Measurements from ENCODE around the gene SUN2.

Gene SUN2

DNA sequence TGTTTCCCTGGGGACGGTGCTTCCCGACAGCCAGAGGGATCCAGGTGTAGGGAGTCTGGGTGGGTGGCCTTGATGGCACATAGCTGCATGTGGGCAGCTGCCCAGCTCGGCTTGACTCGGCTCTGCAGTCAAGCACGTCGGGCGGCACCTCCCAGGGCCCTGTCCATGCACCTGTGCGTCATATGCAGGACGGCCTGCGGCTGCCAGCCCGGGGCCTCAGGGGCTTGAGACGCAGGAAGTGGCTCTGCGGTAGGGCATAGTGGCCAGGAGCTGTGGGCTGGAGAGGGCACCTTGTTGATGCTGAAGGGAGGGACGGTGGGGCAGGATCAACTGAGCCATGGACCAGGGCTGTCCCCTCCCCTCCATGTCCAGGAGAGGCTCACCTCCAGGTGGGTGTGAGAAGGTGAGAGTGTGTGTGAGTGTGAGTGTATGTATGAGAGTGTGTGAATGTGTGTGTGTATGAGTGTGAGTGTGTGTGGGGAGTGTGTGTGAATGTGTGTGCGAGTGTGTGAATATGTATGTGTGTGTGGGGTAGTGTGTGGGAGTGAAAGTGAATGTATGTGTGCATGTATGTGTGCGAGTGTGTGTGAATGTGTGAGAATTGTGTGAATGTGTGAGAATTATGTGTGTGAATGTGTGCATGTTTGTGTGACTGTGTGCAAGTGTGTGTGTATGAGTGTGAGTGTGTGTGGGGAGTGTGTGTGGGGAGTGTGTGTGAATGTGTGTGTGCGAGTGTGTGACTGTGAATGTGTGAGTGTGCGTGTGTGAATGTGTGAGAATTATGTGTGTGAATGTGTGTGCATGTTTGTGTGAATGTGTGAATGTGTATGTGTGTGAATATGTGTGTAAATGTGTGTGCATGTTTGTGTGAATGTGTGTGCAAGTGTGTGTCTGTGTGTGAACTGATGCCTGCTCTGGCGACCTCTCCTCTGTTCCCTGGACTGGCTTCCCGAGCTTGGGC is 5.7 kb upstream of the SUN2 start:
- Histone ChIP-seq H3K36me3 (ENCODE audit: control insufficient read depth in 2 of 2, insufficient read depth in 1 of 2, low read length in 2 of 2) (no peaks in the 10 kb centered on the region), H3K27ac (ENCODE audit: extremely low read depth, low read depth, low read length) (no peak overlapping the region), H3K4me1 (ENCODE audit: control insufficient read depth, insufficient read depth, low read length) (peaks cover 4% of the 10 kb centered on the region), H3K4me3 (ENCODE audit: low read depth, low read length) (no peak overlapping the region), H3K9me3 (ENCODE audit: control insufficient read depth, insufficient read depth, low read depth, low read length) (no peaks in the 10 kb centered on the region)
- TF ChIP-seq ZNF560 (tag by site-specific recombination; IDR thresholded peaks at IDR 0.05; ENCODE audit: borderline replicate concordance) = no peak
- TF ChIP-seq ZNF311 (tag by site-specific recombination; IDR thresholded peaks at IDR 0.05; ENCODE audit: borderline replicate concordance) = 0 out of 2 replicates have a peak, but pooled peaks have one; percentile 15
- no peak for TF ChIP-seq ZNF174 (tag by site-specific recombination; IDR thresholded peaks at IDR 0.05)
- peak; percentile 87 for TF ChIP-seq PRDM1 (tag by site-specific recombination; IDR thresholded peaks at IDR 0.05)
- no peak for TF ChIP-seq ZNF350 (tag by site-specific recombination; IDR thresholded peaks at IDR 0.05)
- no peak for TF ChIP-seq ZNF23 (tag by site-specific recombination; IDR thresholded peaks at IDR 0.05; ENCODE audit: borderline replicate concordance)
- no peak for TF ChIP-seq ZNF398 (tag by site-specific recombination; IDR thresholded peaks at IDR 0.05)
- TF ChIP-seq, protein P1, sequence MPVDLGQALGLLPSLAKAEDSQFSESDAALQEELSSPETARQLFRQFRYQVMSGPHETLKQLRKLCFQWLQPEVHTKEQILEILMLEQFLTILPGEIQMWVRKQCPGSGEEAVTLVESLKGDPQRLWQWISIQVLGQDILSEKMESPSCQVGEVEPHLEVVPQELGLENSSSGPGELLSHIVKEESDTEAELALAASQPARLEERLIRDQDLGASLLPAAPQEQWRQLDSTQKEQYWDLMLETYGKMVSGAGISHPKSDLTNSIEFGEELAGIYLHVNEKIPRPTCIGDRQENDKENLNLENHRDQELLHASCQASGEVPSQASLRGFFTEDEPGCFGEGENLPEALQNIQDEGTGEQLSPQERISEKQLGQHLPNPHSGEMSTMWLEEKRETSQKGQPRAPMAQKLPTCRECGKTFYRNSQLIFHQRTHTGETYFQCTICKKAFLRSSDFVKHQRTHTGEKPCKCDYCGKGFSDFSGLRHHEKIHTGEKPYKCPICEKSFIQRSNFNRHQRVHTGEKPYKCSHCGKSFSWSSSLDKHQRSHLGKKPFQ (tag by site-specific recombination; IDR thresholded peaks at IDR 0.05) = peak; percentile 96
- TF ChIP-seq ZNF830 (tag by site-specific recombination; IDR thresholded peaks at IDR 0.05; ENCODE audit: low read depth) = no peak
- TF ChIP-seq ZNF223 (tag by site-specific recombination; IDR thresholded peaks at IDR 0.05) = no peak
- no peak for TF ChIP-seq TCF7L2 (IDR thresholded peaks at IDR 0.05; ENCODE audit: borderline replicate concordance, low read depth, low read length)
- TF ChIP-seq ZNF621 (tag by site-specific recombination; IDR thresholded peaks at IDR 0.05) = no peak
- TF ChIP-seq HIC1 (tag by site-specific recombination; IDR thresholded peaks at IDR 0.05) = peak; percentile 65
- no peak for TF ChIP-seq GLIS1 (tag by site-specific recombination; IDR thresholded peaks at IDR 0.05)
- peak; percentile 29; the same call in 1 of the 2 replicates for TF ChIP-seq ZIC2 (tag by site-specific recombination; IDR thresholded peaks at IDR 0.05)
- no peak for TF ChIP-seq ZNF48 (tag by site-specific recombination; IDR thresholded peaks at IDR 0.05)
- TF ChIP-seq ZNF202 (tag by site-specific recombination; IDR thresholded peaks at IDR 0.05; ENCODE audit: borderline replicate concordance) = no peak
- no peak for TF ChIP-seq ZBTB8A (tag by site-specific recombination; IDR thresholded peaks at IDR 0.05)
- peak; percentile 17; the same call in 1 of the 2 replicates for TF ChIP-seq ZBTB20 (tag by site-specific recombination; IDR thresholded peaks at IDR 0.05)
- TF ChIP-seq ZFHX2 (tag by site-specific recombination; conservative IDR thresholded peaks at IDR 0.05) = peak; percentile 84
- no peak for TF ChIP-seq ZNF391 (tag by site-specific recombination; IDR thresholded peaks at IDR 0.05; ENCODE audit: borderline replicate concordance, low read depth)
- TF ChIP-seq, protein P2, sequence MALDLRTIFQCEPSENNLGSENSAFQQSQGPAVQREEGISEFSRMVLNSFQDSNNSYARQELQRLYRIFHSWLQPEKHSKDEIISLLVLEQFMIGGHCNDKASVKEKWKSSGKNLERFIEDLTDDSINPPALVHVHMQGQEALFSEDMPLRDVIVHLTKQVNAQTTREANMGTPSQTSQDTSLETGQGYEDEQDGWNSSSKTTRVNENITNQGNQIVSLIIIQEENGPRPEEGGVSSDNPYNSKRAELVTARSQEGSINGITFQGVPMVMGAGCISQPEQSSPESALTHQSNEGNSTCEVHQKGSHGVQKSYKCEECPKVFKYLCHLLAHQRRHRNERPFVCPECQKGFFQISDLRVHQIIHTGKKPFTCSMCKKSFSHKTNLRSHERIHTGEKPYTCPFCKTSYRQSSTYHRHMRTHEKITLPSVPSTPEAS (tag by site-specific recombination; IDR thresholded peaks at IDR 0.05) = peak; percentile 99
- no peak for TF ChIP-seq ZNF169 (tag by site-specific recombination; IDR thresholded peaks at IDR 0.05)
- TF ChIP-seq EGR2 (tag by site-specific recombination; IDR thresholded peaks at IDR 0.05; ENCODE audit: low read depth) = peak; percentile 67
- CTCF ChIA-PET = no interaction called here
- POLR2A ChIA-PET = no interaction called here

Data from HEK293 (cell line).